NCI-H460 (cell line): Measurements from ENCODE around the gene SEC14L1. TPM values are rescaled to one million over a fixed set of nuclear protein-coding genes. Genes with fewer than 3 reads are reported as not detected.

ENCODE experiments used
- DNase-seq: peaks from one replicate; pipeline ENCODE4 v3.0.0-alpha.2; 2016; ENCODE audit warnings: low read depth; ENCODE audit errors: extremely low read depth
- total RNA-seq: library from RNA; depleted of rRNA; stranded (reverse); fragments of >200 nt; shearing (Covaris generic); gene quantifications from 2 replicates; pipeline ENCODE4 v1.2.3, GENCODE V29; 2014

SEC14L1 gene
- total RNA-seq, 1 experiment from 2014 or later, result 15.2 TPM

DNA sequence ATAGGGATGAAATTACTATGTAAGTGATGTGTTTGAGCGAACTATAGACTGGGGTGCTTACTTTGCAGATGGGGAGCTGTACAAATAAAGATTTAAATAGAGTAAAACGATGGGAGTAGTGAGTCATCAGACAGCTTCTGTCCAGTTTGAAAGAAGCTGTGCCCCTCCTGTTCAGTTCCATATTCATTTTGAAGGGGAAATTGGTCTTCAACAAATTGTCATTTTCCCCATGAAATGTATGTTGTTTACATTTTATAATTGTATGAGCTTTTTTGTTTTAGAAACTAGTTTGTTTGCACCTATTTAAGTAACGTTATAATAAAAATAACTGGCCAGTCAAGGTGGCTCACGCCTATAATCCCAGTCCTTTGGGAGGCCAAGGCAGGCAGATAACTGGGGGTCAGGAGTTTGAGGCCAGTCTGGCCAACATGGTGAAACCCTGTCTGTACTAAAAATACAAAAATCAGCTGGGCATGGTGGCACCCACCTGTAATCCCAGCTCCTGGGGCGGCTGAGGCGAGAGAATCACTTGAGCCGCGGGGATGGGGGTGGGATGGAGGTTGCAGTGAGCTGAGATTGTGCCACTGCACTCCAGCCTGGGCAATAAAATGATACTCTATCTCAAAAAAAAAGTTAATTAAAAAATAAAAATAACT lies 20.2 kb downstream of the SEC14L1 start:
- DNase-seq, result no peak

DNA sequence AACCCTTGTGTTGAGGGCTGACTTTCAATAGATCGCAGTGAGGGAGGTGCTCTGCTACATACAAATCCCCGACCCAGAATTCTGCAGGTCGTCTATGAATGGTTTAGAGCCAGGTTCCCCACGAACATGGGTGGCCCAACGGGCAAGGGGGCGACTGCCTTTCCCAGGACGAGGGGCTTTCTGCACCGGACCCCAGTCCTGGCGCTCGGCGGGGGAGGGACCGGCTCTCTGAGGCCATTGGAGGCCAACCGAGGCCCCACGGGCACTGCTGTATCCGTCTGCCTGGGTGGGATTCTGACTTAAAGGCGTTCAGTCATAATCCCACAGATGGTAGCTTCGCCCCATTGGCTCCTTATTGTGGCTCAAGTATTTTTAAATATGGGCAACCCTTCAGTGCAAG lies 21.2 kb downstream of the SEC14L1 start:
- no peak for DNase-seq

DNA sequence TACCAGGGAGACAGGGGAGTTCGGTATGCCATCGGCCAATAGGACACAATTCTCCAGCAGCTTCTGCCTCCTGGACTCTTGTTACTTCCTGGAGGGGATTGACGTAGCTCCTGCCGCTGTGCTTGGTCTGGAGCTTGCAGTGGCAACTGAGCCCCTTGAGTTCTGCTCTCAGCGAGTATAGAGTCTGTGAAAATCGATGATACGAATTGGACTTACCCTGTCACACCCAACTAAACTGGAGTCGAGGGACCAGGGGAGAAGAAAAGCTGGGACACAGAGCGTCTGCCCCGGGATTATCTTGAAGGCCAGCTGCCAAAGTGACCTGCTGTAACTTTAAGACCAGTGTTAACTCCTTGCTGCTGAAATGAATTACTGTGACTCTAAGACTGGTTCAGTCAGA lies 22.2 kb downstream of the SEC14L1 start:
- no peak for DNase-seq

DNA sequence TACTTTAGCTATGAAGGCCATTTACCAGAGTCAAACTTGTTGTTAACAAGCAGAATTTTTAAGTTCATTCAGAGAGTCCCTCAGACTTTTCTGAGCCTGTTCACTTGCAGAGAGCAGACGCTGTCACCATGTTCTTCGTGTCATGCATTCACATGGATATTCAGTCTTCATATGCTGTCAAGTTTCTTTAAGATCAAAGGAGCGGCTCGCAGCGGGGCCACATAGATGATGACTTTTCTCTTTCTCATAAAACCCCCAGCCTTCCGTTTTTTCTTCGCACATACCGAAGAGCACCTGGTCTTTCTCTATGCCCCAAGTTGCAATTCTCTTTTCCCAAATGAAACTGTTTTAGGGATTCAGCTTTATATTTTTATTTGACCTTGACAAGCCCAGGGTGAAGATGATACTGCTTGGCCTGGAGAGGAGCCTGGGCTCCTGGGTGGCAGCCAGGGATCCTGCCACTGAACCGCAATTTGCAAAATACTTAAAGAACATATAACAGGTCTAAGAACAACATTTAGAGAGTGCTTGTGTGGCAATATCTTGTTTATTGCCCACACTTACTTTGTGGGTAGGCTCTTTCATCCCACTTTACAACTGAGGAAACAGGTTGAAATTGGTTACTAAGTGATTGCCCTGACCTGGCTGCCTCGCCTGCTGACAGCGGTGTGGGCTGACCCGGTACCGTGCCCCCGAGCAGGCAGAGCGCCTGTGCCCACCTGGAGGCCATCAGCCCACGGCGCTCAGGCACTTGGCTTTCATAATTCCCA lies 22.9 kb downstream of the SEC14L1 start:
- no peak for DNase-seq

DNA sequence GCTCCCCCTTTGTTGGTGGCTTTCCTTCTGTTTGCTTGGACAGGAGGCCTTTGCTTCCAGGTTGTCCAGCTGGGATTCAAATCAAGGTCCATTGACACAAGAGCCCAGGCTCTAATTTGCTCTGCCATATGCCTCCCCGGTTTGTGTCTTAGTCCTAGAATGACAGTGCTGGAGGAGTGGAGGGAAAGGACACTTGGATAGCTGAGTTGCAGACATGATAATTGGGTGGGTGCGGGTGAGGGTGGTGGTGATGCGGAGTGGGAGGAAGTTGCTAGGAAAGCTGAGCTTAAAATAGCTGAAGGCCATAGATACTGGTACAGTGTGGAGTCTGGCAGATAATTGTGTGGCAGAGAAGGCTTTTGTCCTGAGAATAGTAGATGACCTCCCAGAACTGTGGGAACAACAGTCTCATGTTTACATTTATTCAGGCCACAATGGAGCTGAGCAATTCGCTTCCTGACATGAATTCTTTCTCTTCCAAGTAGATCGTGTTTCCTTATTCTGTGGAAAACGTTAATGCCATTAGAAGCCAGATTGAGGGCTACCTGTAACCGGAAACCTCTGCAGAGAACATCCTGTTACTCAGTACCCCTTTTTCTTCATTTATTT lies 23.8 kb downstream of the SEC14L1 start:
- no peak for DNase-seq

DNA sequence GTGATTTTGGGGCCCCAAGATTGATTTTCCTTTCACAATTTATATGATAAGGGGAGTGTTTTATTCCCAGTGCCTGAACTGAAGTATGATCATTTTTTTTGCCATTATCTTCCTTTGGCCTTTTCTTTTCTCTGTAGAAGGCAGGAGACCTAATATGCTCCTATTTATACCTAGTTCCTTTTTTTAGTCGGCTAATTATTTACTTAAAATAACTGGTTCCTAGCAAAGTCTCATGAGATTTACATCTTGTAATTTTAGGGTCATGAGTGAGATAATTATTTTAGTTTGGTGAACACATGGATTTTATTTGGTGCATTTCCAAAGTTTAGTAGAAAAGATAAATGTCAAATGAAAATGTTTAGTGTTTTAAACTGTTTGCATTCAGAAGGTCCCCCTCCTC lies 24.8 kb downstream of the SEC14L1 start:
- DNase-seq, result no peak

DNA sequence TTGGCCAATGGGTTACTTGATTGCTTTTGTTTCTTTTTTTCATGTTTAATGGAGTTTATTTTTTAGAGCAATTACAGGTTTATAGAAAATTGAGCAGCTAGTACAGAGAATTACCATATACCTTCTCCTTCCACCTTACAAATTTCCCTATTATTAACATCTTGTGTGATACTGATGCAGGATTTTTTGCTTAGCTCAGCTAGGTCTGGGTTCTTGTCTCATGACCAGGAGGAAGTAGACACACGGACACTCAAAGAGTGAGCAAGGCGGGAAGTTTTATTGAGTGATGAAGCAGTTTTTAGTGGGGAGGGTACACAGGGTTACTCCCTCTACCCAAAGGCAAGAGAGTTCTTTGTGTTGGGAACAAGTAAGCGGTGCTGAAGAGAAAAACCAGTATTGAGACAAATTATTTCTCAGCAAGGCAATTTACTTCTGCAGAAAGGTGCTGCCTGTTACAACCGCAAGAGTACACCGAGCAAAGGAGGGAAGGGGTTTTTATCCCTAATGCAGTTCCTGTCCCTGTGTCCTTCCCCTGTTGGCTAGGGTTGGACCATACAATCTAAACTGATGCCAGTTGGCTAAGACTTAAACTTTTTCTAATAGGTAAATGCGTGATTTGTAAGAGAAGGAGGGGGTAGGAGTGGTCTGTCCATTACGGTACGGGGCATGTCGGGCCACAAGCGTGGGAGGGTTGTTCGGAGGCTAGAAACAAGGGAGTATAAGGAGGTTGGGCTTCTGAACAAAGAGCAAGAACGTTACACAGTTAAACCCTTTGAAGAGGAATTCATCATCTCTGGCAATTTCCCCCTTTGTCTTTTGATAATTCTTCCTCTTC lies 26.9 kb downstream of the SEC14L1 start:
- no peak for DNase-seq

DNA sequence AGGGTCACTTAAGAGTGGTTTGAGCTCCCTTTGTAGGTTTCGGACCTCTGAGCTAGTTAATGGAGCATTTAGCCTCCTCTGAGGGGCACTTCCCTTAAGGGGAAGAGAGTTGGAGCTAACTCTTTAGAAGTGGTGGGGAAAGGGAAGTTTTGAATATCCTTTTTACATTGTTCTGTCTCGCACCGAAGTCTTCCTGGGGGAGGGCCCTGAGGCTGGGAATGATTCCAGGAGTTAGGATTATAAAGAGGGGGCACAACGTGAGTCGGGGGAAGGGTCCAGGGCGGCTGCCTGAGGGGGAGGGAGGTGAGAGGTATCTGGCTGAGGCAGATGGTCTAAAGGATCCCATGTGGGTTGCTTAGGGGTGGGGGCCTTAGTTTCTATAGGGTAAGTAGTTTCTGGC lies 32.3 kb downstream of the SEC14L1 start:
- no peak for DNase-seq

DNA sequence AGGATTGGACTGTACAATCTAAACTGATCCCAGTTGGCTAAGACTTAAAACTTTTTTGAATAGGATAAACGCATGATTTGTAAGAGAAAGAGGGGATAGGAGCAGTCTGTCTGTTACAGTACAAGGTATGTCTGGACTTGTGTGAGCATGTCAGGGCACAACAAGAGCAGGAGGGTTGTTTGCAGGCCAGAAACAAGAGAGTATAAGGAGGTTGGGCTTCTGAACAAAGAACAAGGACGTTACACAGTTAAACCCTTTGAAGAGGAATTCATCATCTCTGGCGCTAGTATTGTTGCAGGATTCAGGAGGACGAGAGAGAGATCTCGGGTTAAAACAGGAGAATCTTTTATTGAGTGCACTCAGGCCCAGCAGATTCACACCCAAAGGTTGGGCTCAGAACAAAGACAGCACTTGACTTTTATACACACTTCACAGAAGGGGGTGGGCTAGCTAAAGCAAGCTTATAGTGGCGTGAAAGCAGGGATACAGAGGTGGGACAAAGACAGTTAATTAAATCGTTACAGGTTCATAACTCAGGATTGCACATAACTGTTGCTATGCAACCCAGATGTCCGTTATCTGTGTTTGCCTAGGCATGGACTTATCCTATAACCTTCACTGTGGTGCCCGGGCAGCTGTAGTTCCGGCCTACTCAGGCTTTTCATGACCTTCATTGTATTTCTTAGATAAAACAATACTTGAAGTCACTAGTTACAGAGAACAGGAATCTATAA lies 34.3 kb downstream of the SEC14L1 start:
- DNase-seq, result no peak

DNA sequence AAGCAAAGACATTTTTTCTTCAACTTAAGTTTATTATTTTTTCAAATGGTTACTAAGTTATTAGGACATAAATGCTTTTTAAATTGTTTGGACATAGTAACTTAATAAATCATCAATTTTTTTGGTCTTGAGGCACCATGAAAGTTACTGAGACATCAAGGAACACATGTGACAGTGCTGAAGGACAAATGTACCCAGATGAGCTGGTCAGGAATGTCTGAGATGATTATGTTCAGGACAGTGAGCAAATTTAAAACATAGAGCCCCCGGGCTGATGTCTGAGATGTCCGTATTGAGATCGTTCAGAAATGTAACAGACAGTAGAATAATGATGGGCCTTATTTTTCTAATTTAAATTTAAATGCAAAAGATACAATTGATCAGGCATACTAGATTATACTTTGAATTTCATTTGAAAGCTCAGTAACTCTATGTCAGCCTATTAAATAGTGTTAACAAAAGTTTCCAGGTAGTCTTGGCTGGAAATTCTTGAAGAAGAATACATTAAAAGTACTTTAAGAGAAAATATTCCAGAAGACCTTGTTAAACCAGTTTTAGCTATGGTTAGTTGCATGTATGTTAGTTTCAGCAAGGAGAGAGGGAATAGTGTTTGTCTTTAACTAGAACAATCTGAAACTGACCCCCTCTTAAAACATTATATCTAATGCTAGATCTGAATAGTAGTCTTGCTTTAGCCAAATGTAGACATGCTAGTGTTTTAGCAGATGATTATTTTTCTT lies 36.4 kb downstream of the SEC14L1 start:
- no peak for DNase-seq

DNA sequence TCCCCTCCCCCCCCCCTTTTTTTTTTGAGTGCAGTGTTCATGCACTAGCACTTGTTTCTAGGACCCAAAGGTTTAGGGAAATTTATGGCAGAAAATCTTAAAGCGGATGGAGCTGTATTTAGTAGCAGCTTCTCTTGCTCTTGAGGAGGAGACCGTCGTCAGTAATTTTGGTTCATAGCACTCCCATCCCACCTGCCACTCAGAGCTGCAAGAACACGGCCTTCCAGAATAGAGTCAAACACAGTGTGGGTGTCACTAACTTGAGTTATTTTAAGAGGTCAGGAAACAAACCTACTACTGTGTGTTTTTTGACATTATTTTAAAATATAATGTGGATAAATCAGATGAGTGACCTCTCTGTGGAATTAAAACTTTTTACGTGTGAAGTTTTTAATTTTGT lies 37.3 kb downstream of the SEC14L1 start:
- DNase-seq, result no peak

DNA sequence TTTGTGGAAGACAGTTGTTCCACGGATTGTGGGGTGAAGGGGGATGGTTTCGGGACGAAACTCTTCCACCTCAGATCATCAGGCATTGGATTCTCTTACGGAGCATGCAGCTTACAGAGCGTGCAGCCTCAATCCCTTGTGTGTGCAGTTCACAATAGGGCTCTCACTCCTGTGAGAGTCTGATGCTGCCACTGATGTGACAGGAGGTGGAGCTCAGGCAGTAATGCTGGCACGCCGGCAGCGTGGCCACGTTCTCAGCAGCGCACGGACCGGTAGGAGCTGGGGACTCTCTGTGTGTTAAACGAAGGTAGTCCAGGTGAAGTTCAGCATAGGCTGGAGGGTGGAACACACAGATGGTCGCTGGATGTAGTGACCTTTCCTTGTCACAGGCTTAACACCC lies 37.8 kb downstream of the SEC14L1 start:
- no peak for DNase-seq

DNA sequence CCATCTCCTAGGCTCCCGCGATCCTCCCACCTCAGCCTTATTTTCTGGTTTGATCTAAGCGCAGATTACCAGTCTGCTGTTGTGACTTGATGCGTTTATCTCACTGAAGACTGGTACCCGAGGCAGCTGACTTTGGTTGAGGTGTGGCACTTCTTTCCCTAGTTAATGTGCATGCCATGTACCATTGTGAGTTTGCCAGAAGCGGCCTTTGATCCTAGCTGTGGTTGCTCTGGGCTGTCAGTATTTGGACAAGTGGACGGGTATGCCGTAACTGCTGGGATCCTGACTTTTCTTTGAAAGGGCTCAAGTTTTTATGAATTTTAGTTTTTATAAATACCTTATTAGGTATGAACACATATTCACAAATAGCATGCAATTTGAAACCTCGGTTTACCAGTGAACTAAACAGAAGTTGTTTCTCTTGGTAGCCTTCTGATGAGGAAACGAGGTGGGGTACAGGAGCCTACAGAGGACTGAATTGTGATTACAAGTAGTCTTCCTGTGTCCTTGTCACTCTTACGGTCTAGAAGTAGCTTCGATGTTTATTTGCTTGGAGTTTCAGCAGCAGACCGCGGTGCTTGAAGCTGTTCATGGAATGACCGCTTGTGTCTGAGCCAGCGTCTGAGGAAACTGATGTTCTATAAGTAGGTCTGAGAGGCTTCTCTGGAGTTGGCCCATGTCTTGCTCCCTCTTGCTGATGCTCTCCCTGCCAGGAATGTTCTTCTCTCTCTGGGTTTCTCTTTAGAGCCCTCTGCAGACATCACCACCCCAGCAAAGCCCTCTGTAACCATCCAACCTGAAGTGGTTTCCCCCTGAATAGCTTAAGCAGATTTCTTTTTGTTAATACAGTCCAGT lies 40.0 kb downstream of the SEC14L1 start:
- no peak for DNase-seq

DNA sequence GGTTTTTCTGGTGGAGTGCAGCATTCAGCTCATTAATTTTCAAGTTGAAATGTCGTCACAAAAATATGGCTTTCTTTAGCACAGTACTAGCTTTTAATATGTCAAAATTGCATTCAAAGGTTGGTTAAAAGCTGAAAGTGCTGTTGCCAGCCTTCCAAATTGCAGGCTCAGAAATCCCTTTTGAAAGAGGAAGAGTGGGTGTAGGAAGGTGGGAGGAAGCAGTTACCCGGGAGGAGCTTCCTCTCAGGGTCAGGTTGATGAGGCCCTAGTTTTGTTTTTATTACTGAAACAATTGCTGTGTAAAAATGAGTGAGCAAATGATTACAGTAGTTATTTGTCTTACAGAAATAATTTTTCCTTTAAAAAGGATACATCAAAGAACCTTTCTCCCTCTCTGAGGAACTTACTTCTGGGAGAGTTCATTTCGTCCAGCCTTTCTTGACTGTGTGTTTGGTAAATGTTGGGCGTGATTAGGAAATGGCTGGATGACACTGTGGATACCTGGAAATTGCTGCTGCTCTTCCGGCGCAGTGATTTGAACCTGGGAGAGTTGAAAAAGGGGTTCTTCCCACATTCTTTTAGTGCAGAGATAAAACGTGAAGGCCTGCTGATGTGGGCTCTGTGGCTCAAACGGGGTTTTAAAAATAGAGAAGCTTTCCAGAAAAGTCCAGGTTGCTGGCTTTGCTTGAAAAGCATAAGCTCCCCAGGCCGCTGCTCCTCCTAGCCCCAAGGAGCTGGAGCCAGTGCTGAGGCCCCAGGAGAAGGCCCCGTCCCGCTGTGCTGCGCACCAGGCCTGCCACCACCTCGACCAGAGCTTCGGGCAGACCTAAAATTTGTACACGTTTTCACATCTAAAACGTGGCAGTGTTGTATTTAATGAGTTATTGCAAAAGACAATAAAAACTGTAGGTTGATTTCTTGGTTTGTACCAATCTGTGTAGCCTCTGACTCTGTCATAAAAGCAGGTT lies 41.7 kb downstream of the SEC14L1 start:
- DNase-seq, result no peak

DNA sequence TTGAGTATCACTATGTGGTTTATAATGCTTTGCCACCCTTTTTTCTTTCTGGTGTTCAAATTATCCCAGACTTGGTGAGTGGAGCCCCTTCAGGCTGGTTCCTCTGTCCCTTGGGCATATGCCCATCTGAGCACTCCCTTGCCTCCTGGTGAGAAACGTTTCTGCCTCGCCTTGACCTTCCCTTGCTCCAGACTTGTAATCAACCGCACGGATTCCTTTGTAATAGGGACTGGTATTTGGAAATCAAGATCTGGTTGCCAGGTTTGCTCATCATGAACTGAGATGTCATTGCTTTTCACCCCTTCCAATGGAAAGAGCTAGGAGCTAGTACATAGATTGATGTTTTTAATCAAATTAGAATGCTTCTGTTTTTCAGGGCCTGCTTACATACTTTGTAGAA lies 43.7 kb downstream of the SEC14L1 start:
- no peak for DNase-seq

DNA sequence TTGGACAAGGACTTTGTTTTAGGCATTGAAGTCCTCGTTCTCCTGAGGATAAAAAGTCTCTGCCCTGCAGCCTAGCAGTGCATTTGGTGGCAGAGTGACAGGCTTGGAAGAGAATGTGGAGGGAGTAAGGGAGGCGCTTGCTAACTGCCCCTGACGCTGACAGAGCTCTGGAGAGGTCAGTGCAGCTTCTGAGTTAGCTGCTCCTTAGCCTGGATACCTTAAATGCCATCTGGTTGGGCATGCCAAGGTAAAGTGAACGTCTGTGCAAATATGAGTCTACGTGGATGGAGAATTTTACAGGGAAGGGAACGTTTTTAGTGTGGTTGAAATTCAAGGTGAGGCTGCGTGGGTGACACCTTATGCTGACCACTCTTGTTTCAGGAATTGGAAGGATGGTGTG lies 44.4 kb downstream of the SEC14L1 start:
- DNase-seq, result no peak

DNA sequence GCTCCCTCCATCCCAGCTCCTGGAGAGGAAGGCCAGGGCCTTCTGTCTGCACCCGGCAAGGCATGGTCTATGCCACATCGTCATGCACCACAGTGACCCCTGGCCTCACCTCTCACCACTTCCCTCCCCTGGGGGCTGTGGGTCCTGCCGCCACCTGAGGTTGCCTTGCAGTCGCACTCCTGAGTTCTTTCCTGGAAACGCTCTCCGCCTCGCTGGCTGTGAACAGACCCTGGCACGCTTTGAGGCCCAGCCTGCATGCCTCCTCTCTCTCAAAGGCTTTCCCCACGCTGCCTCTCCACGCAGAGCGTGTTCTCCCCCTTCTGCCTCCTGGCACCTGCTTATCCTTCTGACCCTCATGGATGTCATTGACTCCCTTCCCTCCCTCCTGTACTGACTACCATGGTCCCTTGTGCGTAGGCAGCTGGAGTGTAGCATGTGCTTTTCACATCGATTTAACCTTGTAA lies 45.4 kb downstream of the SEC14L1 start:
- no peak for DNase-seq
